ENCODE measurements around the gene ATP13A4.

The ATP13A4 gene

GRCh38 chr3:193573403-193574191, 18.9 kb upstream of the ATP13A4 start:
- H3K27ac ChIP-seq (replicated peaks): no peak overlapping the region
- no peak for TF ChIP-seq GABPA (IDR thresholded peaks at IDR 0.05; ENCODE audit: low read depth)
- no peak for TF ChIP-seq CTCF (IDR thresholded peaks at IDR 0.05; ENCODE audit: insufficient read depth, low read length)
- no peak for TF ChIP-seq POLR2AphosphoS5 (IDR thresholded peaks at IDR 0.05; ENCODE audit: low read depth)
- no peak for TF ChIP-seq REST (IDR thresholded peaks at IDR 0.05; ENCODE audit: insufficient replicate concordance, low read depth)
- TF ChIP-seq SPI1 (IDR thresholded peaks at IDR 0.05; ENCODE audit: borderline replicate concordance, low read depth): no peak
- H3K4me3 ChIP-seq (replicated peaks; ENCODE audit: insufficient read depth, low read length): no peak overlapping the region
- no peak for DNase-seq (ENCODE audit: low read depth in 1 of 2, low spot score in 1 of 2)
- peaks cover 1% of the 10 kb centered on the region for H3K27me3 ChIP-seq (ENCODE audit: insufficient read depth, poor library complexity, severe bottlenecking)

- H3K4me3 ChIP-seq (replicated peaks; ENCODE audit: insufficient read depth, low read length): no peak overlapping the region
- DNase-seq (ENCODE audit: low read depth in 1 of 2, low spot score in 1 of 2): peak in 1 of 2 experiments; percentile 61
- no peak overlapping the region for H3K27ac ChIP-seq (replicated peaks)
- TF ChIP-seq CTCF (IDR thresholded peaks at IDR 0.05; ENCODE audit: insufficient read depth, low read length) (peak; percentile 58), POLR2AphosphoS5 (IDR thresholded peaks at IDR 0.05; ENCODE audit: low read depth) (no peak)
- H3K27me3 ChIP-seq (ENCODE audit: insufficient read depth, poor library complexity, severe bottlenecking): peaks cover 2% of the 10 kb centered on the region
These were observed 17.8 kb upstream of the ATP13A4 start for GRCh38 chr3:193572426-193572908.

GRCh38 chr3:193569119-193569518, 14.4 kb upstream of the ATP13A4 start:
- TF ChIP-seq GABPA (IDR thresholded peaks at IDR 0.05; ENCODE audit: low read depth) (no peak), SPI1 (IDR thresholded peaks at IDR 0.05; ENCODE audit: borderline replicate concordance, low read depth) (no peak), CTCF (IDR thresholded peaks at IDR 0.05; ENCODE audit: insufficient read depth, low read length) (no peak), POLR2AphosphoS5 (IDR thresholded peaks at IDR 0.05; ENCODE audit: low read depth) (no peak), REST (IDR thresholded peaks at IDR 0.05; ENCODE audit: insufficient replicate concordance, low read depth) (no peak)
- no peak for DNase-seq (ENCODE audit: low read depth in 1 of 2, low spot score in 1 of 2)
- H3K27ac ChIP-seq (replicated peaks): no peak overlapping the region
- peaks cover 2% of the 10 kb centered on the region for H3K27me3 ChIP-seq (ENCODE audit: insufficient read depth, poor library complexity, severe bottlenecking)
- H3K4me3 ChIP-seq (replicated peaks; ENCODE audit: insufficient read depth, low read length): no peak overlapping the region
